Osteoblast (primary cell): ENCODE results near the gene THRA. TPM values are rescaled to one million over a fixed set of nuclear protein-coding genes. Genes with fewer than 3 reads are reported as not detected.

ENCODE experiments used
- DNase-seq: peaks from one replicate; pipeline ENCODE4 v3.0.0; 2011; ENCODE audit warnings: low spot score, mixed read lengths; ENCODE audit not compliant: insufficient read length; ENCODE audit errors: missing footprints
- H2AFZ ChIP-seq: 2 replicates; pipeline ENCODE4 v1.6.0; 2011; ENCODE audit warnings: mild to moderate bottlenecking, low read length
- H3K27ac ChIP-seq: 2 replicates; pipeline ENCODE4 v1.5.1; 2011; ENCODE audit warnings: mild to moderate bottlenecking, low read depth, low read length, moderate library complexity
- H3K27me3 ChIP-seq: 2 replicates; pipeline ENCODE4 v1.6.0; 2012; ENCODE audit warnings: mild to moderate bottlenecking, control low read depth, inconsistent platforms, low read length, moderate library complexity; ENCODE audit not compliant: insufficient read depth
- H3K36me3 ChIP-seq: 2 replicates; pipeline ENCODE4 v1.5.1; 2011; ENCODE audit warnings: mild to moderate bottlenecking, low read length, control low read depth, moderate library complexity; ENCODE audit not compliant: insufficient read depth
- H3K4me1 ChIP-seq: 2 replicates; pipeline ENCODE4 v1.5.1; 2011; ENCODE audit warnings: mild to moderate bottlenecking, low read length, control low read depth, moderate library complexity; ENCODE audit not compliant: insufficient read depth
- H3K4me2 ChIP-seq: 2 replicates; pipeline ENCODE4 v1.6.0; 2011; ENCODE audit warnings: mild to moderate bottlenecking, low read length; ENCODE audit not compliant: insufficient read depth
- H3K4me3 ChIP-seq: fragments of 200-600 bp; sonication (generic); 3 replicates; pipeline ENCODE4 v1.5.1; 2012; ENCODE audit warnings: mild to moderate bottlenecking, low read length, inconsistent platforms; ENCODE audit not compliant: insufficient read depth
- H3K79me2 ChIP-seq: 2 replicates; pipeline ENCODE4 v1.6.0; 2012; ENCODE audit warnings: mild to moderate bottlenecking, low read length, control low read depth, inconsistent platforms; ENCODE audit not compliant: insufficient read depth
- H3K9me3 ChIP-seq: 2 replicates; pipeline ENCODE4 v1.5.1; 2011; ENCODE audit warnings: low read depth, low read length, control low read depth
- H4K20me1 ChIP-seq: 2 replicates; pipeline ENCODE4 v1.6.0; 2012; ENCODE audit warnings: mild to moderate bottlenecking, low read length, control low read depth; ENCODE audit not compliant: insufficient read depth
- total RNA-seq: library from RNA; depleted of rRNA; stranded (reverse); fragments of >200 nt; gene quantifications from 2 replicates; pipeline ENCODE4 v1.2.3, GENCODE V29; 2012
- TF ChIP-seq, protein P1 (sequence below): IDR thresholded peaks from 2 replicates; pipeline ENCODE4 v1.5.1; 2011; ENCODE audit warnings: mild to moderate bottlenecking, low read depth, low read length, moderate library complexity; ENCODE audit errors: extremely low read depth

The THRA gene
- total RNA-seq, 1 donor: 33.3 TPM

DNA sequence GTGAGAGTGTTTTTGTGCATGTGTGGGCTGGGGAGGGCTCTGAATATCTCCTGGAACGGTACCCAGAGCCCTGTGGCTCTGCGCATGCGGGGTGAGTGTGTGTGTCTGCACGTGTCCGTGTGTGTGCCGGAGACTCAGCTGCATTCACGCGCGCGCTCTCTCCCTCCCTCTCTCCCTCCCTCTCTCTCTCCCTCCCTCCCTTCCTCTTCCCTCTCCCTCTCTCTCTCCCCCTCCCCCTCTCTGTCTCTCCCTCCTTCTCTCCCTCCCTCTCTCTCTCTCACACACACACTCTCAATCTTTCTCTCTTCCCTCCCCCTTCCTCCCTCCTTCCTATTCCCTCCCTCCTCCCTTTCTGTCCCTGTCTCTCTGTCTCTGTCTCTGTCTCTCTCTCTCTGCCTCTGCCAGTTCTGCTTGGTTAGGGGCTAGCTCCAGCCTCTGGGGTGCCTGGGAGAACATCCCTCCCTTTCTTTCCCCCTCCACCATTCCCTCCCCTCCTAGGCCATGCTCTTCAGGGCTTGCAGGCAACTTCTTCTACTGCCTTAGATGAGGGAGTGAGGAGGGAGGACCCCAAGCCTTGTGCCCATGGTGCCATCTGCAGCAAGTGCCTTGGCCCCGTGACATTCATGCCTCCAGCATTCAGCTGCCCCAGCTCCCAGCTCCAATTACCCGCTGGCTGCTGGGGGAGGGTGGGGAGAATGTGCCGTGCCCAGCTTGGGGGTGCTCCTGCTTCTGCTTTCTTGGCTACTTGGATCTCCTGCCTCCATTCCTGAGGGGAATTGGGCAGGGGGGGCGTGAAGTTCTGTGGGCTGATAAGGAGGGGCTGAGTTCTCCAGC lies 6.4 kb downstream of the THRA start:
- TF ChIP-seq, protein P1, sequence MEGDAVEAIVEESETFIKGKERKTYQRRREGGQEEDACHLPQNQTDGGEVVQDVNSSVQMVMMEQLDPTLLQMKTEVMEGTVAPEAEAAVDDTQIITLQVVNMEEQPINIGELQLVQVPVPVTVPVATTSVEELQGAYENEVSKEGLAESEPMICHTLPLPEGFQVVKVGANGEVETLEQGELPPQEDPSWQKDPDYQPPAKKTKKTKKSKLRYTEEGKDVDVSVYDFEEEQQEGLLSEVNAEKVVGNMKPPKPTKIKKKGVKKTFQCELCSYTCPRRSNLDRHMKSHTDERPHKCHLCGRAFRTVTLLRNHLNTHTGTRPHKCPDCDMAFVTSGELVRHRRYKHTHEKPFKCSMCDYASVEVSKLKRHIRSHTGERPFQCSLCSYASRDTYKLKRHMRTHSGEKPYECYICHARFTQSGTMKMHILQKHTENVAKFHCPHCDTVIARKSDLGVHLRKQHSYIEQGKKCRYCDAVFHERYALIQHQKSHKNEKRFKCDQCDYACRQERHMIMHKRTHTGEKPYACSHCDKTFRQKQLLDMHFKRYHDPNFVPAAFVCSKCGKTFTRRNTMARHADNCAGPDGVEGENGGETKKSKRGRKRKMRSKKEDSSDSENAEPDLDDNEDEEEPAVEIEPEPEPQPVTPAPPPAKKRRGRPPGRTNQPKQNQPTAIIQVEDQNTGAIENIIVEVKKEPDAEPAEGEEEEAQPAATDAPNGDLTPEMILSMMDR: no peak
- H3K27ac ChIP-seq: peak overlapping the region; percentile 71
- H3K4me2 ChIP-seq: peak overlapping the region; percentile 82
- peaks cover 49% of the 10 kb centered on the region for H3K79me2 ChIP-seq
- H3K36me3 ChIP-seq: no peaks in the 10 kb centered on the region
- H2AFZ ChIP-seq: peak overlapping the region; percentile 77
- peaks cover 39% of the 10 kb centered on the region for H4K20me1 ChIP-seq
- no peaks in the 10 kb centered on the region for H3K27me3 ChIP-seq
- peaks cover 70% of the 10 kb centered on the region for H3K4me1 ChIP-seq
- H3K9me3 ChIP-seq: no peaks in the 10 kb centered on the region
- peak overlapping the region; percentile 65 for H3K4me3 ChIP-seq
- peak; percentile 96 for DNase-seq

DNA sequence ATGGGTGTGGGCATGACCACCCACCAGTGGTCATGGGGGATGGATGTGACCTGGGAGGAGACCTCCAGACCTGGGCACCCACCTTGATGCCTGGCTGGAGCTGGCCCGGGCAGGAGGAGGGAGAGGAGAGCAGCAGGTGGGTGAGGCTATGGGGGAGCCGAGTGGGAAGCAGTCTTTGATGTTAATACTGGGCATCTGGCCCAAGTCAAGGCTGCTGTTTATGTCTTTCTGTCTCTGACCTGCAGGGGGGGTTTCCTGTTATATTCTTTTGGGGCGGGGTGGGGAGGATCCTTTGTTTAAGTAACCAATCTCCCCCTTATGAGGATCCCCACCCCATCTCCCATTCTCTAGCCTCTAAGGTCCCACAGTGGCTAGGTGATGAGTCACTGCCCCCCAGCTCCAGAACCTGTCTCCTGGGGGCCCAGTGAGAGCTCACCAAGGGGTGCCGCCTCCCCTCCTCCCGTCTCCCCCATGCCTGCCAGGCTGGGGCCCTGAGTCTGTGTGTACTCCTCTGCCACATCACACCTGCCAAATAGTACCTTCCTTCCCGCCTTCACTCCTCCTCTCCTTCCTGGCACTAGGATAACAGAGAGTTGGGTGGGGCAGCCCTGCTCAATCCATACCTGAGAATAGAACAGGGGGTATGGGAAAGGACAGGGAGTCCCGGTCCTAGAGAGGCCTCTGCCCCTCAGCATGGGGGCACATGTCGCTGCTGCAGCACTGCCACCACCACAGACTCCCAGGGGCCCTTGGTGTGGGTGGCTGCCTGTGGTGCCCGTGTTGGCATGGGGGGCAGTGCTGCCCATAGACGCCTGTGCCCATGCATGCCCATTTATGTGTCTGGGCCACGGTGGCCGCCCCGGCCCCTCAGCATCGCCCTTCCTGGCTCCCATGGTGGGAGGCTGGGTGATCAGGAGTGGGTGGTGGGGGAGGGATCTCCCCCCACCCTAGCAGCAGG lies 7.3 kb downstream of the THRA start:
- H4K20me1 ChIP-seq: peaks cover 43% of the 10 kb centered on the region
- no peaks in the 10 kb centered on the region for H3K9me3 ChIP-seq
- H3K4me3 ChIP-seq: peak overlapping the region; percentile 65
- H3K27me3 ChIP-seq: no peaks in the 10 kb centered on the region
- no peak overlapping the region for H3K27ac ChIP-seq
- H3K79me2 ChIP-seq: peaks cover 42% of the 10 kb centered on the region
- peak; percentile 86 for DNase-seq
- peak overlapping the region; percentile 82 for H3K4me2 ChIP-seq
- no peak overlapping the region for H2AFZ ChIP-seq
- TF ChIP-seq, protein P1: peak; percentile 42
- no peaks in the 10 kb centered on the region for H3K36me3 ChIP-seq
- peaks cover 68% of the 10 kb centered on the region for H3K4me1 ChIP-seq

DNA sequence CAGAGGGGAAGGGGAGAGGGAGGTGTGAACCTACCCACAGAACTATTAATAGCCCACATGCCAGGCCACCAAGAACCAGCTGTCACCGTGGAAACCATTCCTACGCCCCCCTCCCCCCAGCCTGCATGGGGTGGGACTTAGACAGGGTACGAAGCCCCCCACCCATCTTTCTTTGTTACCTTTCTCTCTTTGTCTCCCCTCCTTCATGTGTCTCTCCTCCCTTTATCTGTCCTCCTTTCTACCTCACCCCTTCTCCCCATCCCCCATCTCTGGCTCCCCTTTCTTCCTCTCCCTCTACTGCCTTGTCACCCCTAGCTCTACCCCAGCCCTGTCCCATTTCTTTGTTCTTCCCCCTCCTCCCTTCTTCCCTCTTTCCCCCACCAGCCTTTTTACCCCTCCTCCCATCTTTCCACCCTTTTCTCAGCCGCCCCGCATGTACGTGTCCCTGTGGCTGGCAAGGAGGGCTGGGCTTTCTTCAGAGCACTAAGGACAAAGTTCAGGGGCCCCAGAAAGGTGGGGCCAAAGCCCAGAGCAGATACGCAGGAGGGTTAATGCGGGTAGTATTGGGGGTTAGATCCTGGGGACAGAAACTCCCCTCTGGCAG lies 8.0 kb downstream of the THRA start:
- Histone ChIP-seq H3K27me3 (no peaks in the 10 kb centered on the region), H3K4me2 (no peak overlapping the region), H3K79me2 (peaks cover 42% of the 10 kb centered on the region), H3K4me1 (peaks cover 69% of the 10 kb centered on the region), H3K36me3 (no peaks in the 10 kb centered on the region), H2AFZ (no peak overlapping the region), H3K9me3 (no peaks in the 10 kb centered on the region), H3K27ac (no peak overlapping the region), H4K20me1 (peaks cover 49% of the 10 kb centered on the region), H3K4me3 (no peak overlapping the region)
- DNase-seq: peak; percentile 39
- TF ChIP-seq, protein P1: no peak
